Body of pancreas (tissue), 4 donors: Measurements from ENCODE around the gene ZNF689. TPM values are rescaled to one million over a fixed set of nuclear protein-coding genes. Genes with fewer than 3 reads are reported as not detected.
"Not testable (repeated sequence)": the region's sequence is repeated elsewhere in the genome, so short reads cannot be mapped to it uniquely, and the experiment has no call there.

Experiments
- ATAC-seq: fragments of 150-250 bp; one replicate; pipeline ENCODE4 v1.9.1; 2016
- DNase-seq, 4 donors: peaks; one replicate each; pipeline ENCODE4 v3.0.0-alpha.2; 2019
- H3K27ac ChIP-seq, 4 donors: fragments of 200-600 bp; sonication (generic); 1 replicate in 3 of 4; 2 replicates in 1 of 4; pipeline versions ENCODE4 v1.5.1 to v1.6.1; 2016 to 2019; ENCODE audit warnings: mild to moderate bottlenecking in 1 of 4, mixed read lengths in 1 of 4, moderate library complexity in 1 of 4
- H3K27me3 ChIP-seq, 2 donors: fragments of 200-600 bp; sonication (generic); one replicate each; pipeline ENCODE4 v1.6.0; 2016; ENCODE audit warnings: mild to moderate bottlenecking in 1 of 2
- H3K36me3 ChIP-seq, 2 donors: fragments of 200-600 bp; sonication (generic); replicated peaks in 1 of 2; 2 replicates each; pipeline ENCODE4 v1.5.1; 2016; ENCODE audit warnings: low read depth in 2 of 2; ENCODE audit not compliant: insufficient read depth in 1 of 2
- H3K4me1 ChIP-seq: fragments of 200-600 bp; sonication (generic); one replicate; pipeline ENCODE4 v1.6.0; 2016
- H3K4me3 ChIP-seq, 2 donors: fragments of 200-600 bp; sonication (generic); 1 replicate in 1 of 2; 2 replicates in 1 of 2; pipeline ENCODE4 v1.5.1; 2016 to 2019
- H3K9me3 ChIP-seq, 3 donors: fragments of 200-600 bp; sonication (generic); 1 replicate in 2 of 3; 2 replicates in 1 of 3; pipeline ENCODE4 v1.5.1; 2016
- POLR2A ChIP-seq, 3 donors: fragments of 450-650 bp; IDR thresholded peaks; one replicate each; pipeline ENCODE4 v1.6.1; 2016; ENCODE audit warnings: antibody characterized with exemption in 3 of 3, mild to moderate bottlenecking in 2 of 3
- WGBS, 2 donors: methylation state at CpG; one replicate each; pipeline ENCODE4 v1.1.5; 2017; 5-methylcytosine and 5-hydroxymethylcytosine counted together
- intact Hi-C: fragments of 100-400 bp; cut with DNase I; formaldehyde crosslinking; loops from one replicate; pipeline ENCODE4 v1.15.1; 2023
- total RNA-seq, 2 donors: library from RNA; depleted of rRNA; stranded (reverse); fragments of >200 nt; gene quantifications; one replicate each; pipeline ENCODE4 v1.1.0, GENCODE V29; 2016
- TF ChIP-seq, protein P1 (sequence below), 7 experiments: fragments of 450-650 bp in 4 of 7; fragments of 200-600 bp in 3 of 7; sonication (generic) in 3 of 7; IDR thresholded peaks; one replicate each; pipeline ENCODE4 v1.5.1; 2016 to 2019; ENCODE audit warnings: antibody characterized with exemption in 7 of 7

ZNF689 gene
- total RNA-seq, 2 donors from 2014 or later = 4.6 to 7.0 TPM

DNA sequence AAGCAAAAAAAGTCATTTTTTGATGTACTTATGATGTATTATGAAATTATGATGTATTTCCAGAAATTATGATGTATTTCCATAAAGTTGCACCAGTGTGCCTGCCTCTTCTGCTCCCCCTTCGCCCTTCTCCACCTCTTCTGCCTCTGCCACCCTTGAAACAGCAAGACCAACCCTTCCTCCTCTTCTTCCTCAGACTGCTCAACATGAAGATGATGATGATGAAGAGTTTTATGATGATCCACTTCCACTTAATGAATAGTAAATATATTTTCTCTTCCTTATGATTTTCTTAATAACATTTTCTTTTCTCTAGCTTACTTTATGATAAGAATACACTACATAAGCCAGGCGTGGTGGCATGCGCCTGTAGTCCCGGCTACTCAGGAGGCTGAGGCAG is 17.3 kb downstream of the ZNF689 start:
- intact Hi-C loops = no loop called here
- DNase-seq = no peak
- Histone ChIP-seq H3K27me3 (no peaks in the 10 kb centered on the region), H3K4me1 (no peaks in the 10 kb centered on the region), H3K36me3 (no peaks in the 10 kb centered on the region), H3K27ac (no peak overlapping the region), H3K4me3 (no peak overlapping the region), H3K9me3 (no peaks in the 10 kb centered on the region)
- ATAC-seq = no peak
- TF ChIP-seq POLR2A (IDR thresholded peaks at IDR 0.05) = no peak
- TF ChIP-seq, protein P1, sequence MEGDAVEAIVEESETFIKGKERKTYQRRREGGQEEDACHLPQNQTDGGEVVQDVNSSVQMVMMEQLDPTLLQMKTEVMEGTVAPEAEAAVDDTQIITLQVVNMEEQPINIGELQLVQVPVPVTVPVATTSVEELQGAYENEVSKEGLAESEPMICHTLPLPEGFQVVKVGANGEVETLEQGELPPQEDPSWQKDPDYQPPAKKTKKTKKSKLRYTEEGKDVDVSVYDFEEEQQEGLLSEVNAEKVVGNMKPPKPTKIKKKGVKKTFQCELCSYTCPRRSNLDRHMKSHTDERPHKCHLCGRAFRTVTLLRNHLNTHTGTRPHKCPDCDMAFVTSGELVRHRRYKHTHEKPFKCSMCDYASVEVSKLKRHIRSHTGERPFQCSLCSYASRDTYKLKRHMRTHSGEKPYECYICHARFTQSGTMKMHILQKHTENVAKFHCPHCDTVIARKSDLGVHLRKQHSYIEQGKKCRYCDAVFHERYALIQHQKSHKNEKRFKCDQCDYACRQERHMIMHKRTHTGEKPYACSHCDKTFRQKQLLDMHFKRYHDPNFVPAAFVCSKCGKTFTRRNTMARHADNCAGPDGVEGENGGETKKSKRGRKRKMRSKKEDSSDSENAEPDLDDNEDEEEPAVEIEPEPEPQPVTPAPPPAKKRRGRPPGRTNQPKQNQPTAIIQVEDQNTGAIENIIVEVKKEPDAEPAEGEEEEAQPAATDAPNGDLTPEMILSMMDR (IDR thresholded peaks at IDR 0.05) = no peak
- 85 to 92% methylated on average over 4 of the region's 4 CpGs for WGBS, 2 donors

DNA sequence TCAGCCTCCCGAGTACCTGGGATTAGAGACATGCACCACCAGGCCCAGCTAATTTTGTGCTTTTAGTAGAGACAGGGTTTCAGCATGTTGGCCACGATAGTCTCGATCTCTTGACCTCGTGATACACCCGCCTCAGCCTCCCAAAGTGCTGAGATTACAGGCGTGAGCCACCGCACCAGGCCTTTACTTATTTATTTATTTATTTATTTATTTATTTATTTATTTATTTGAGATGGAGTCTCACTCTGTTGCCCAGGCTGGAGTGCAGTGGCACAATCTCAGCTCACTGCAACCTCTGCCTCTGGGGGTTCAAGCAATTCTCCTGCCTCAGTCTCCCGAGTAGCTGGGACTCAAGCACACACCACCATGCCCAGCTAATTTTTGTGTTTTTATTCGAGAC is 19.3 kb downstream of the ZNF689 start:
- H3K9me3 ChIP-seq, H3K4me3 ChIP-seq, ATAC-seq, intact Hi-C loops, DNase-seq, H3K27ac ChIP-seq, H3K36me3 ChIP-seq, H3K27me3 ChIP-seq, H3K4me1 ChIP-seq: not testable (repeated sequence)
- WGBS, 2 donors = 94 to 95% methylated on average over 9 of the region's 9 CpGs

DNA sequence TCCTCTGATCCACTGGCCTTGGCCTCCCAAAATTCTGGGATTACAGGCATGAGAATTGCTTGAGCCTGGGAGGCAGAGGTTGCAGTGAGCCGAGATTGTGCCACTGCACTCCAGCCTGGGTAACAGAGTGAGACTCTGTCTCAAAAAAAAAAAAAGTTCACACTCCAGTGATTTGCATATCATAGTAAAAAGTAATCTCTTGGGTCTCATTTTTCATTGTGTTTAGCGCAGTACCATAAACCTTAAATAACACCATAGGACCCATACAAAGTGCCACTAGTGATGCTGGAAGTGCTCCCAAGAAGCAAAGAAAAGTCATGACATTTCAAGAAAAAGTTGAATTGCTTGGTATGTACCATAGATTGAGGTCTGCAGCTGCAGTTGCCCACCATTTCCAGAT is 20.6 kb downstream of the ZNF689 start:
- H3K27me3 ChIP-seq, H3K9me3 ChIP-seq, H3K4me3 ChIP-seq, H3K36me3 ChIP-seq, H3K27ac ChIP-seq, intact Hi-C loops, ATAC-seq, DNase-seq: not testable (repeated sequence)
- H3K4me1 ChIP-seq = peaks cover 11% of the 10 kb centered on the region
- WGBS, 2 donors = 92 to 100% methylated on average over 2 of the region's 2 CpGs

DNA sequence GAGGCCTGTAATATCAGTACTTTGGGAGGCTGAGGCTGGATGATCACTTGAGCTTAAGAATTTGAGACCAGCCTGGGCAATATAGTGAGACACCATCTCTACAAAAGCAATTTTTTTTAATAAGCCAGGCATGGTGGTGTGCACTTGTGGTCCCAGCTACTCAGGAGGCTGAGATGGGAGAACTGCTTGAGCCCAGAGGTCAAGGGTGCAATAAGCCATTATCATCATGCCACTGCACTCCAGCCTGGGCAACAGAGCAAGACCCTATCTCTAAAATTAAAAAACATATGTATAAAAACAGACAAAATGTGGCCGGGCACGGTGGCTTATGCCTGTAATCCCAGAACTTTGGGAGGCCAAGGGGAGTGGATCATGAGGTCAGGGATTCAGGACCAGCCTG is 21.5 kb downstream of the ZNF689 start:
- intact Hi-C loops = no loop called here

DNA sequence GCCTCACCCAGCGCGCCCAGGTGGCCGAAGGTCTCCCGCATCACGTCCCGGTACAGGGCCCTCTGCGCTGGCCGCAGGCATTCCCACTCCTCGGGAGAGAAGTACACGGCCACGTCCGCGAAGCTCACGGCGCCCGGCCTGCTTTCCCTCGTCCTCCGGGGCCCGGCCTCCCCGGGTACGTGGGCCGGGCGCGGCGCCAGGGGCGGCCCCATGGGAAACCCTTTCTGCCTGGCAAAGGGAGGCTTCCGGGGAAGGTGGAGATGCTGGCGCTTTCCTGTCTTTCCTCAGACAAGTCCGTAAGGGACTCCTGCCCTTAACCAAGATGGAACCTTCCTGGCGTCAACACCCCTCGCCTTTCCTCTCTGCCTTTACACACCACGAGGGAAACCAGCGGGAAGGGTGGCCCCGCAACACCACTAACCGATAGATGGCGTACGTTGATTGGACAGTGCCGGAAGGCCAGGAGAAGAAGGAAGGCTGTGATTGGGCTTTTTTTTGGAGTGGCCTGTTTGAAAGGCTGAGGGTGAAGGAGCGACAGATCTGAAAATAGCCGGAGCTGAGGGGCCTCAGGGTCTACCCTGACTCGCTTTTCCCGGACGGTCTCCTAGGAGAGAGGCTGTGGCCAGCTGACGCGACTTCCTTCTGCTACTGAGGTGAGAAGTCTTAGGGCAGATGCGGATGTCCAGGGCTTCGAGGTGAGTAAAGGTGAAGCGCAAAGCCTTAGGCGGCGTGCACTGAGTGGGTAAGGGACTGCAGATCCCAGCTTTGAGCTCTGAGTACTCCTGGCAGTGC is 24.6 kb downstream of the ZNF689 start, which contains the start of gene ZNF785:
ZNF785 (minus strand) TSS at position 298 of the 792 bp plus-strand sequence; CDS start at position 212, 86 bp downstream.
- intact Hi-C loops = no loop called here

More for the DNA sequence above, 21.5 kb downstream of the ZNF689 start:
- Histone ChIP-seq H3K27ac (no peak overlapping the region), H3K36me3 (no peaks in the 10 kb centered on the region), H3K9me3 (no peaks in the 10 kb centered on the region), H3K4me1 (peaks cover 17% of the 10 kb centered on the region), H3K4me3 (no peak overlapping the region), H3K27me3 (no peaks in the 10 kb centered on the region)
- no peak for DNase-seq
- WGBS, 2 donors = 91 to 92% methylated on average over 2 of the region's 2 CpGs
- no peak for ATAC-seq
- TF ChIP-seq POLR2A (IDR thresholded peaks at IDR 0.05) = no peak
- TF ChIP-seq, protein P1 (IDR thresholded peaks at IDR 0.05) = no peak

More for the DNA sequence above, 24.6 kb downstream of the ZNF689 start, which contains the start of gene ZNF785:
- TF ChIP-seq POLR2A (IDR thresholded peaks at IDR 0.05) = peak in 2 of 3 donors; percentile 49 to 58
- TF ChIP-seq, protein P1 (IDR thresholded peaks at IDR 0.05) = peak in 5 of 7 experiments; percentile 5 to 45 (median 28)
- peak; percentile 97 to 99 (median 98) for DNase-seq
- Histone ChIP-seq H3K4me3 (peak within 1 kb of the TSS; percentile 38 to 44), H3K4me1 (peaks cover 25% of the 10 kb centered on the region), H3K27ac (peak within 1 kb of the TSS; percentile 64 to 87 (median 82)), H3K9me3 (no peaks in the 10 kb centered on the region), H3K27me3 (no peaks in the 10 kb centered on the region), H3K36me3 (no peaks in the 10 kb centered on the region)
- WGBS, 2 donors = 0% methylated on average over 9 to 49 of the region's 50 CpGs
- peak; percentile 99 for ATAC-seq
